AG09319 (cell line): ENCODE measurements around the gene TRDMT1.

Source experiments
- DNase-seq: peaks from one replicate; pipeline ENCODE4 v3.0.0-alpha.2; 2010; ENCODE audit warnings: low read depth; ENCODE audit errors: extremely low read depth
- CTCF ChIP-seq: IDR thresholded peaks from 2 replicates; pipeline ENCODE4 v1.5.1; 2011; ENCODE audit warnings: low read depth, mild to moderate bottlenecking, inconsistent platforms, low read length, moderate library complexity

Gene TRDMT1

GRCh38 chr10:17229967-17230682 is 28.7 kb upstream of the TRDMT1 start:
- DNase-seq, result no peak
- no peak for TF ChIP-seq CTCF

- TF ChIP-seq CTCF, result no peak
- no peak for DNase-seq
Observed at GRCh38 chr10:17229717-17229966, 28.2 kb upstream of the TRDMT1 start.

- peak; percentile 94 for DNase-seq
- TF ChIP-seq CTCF, result no peak
Observed at GRCh38 chr10:17229016-17229716, 27.7 kb upstream of the TRDMT1 start.

- TF ChIP-seq CTCF, result peak; percentile 2
- DNase-seq, result peak; percentile 92
Observed at GRCh38 chr10:17228091-17229015, 26.9 kb upstream of the TRDMT1 start, which contains the start of gene VIM. TSS of gene VIM (plus strand) at chr10:17228241. CDS start at chr10:17229423, 1,182 bp downstream.

GRCh38 chr10:17227367-17228090 is 26.1 kb upstream of the TRDMT1 start:
- TF ChIP-seq CTCF, result peak; percentile 36
- no peak for DNase-seq

- no peak for DNase-seq
Observed at GRCh38 chr10:17226891-17227303, 25.4 kb upstream of the TRDMT1 start.

More at GRCh38 chr10:17226891-17227303, 25.4 kb upstream of the TRDMT1 start:
- no peak for TF ChIP-seq CTCF
